ENCODE measurements around the gene PLAGL1.
"Not testable (repeated sequence)": the region's sequence is repeated elsewhere in the genome, so short reads cannot be mapped to it uniquely, and the experiment has no call there.

The PLAGL1 gene

DNA sequence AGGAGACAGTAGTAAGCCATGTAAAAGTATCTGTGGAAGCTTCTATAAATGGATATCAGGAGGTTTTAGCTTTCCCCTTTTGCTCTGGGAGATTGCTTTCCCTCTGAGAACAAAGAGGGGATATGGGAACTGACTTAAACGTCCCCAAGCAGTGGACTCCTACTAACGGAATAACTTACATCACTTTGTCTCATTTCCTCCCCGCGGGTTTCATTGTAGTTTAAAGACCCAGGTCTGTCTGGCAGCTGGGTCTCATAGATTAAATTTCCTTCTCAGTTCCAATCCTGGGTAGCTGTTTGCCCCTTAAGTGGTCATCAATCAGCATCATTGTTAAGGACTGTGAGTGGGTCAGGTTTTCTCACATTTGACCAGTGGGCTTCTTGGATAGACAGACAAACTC, 68.7 kb downstream of the PLAGL1 start:
- DNase-seq (ENCODE audit: low read depth in 2 of 2), result no peak

DNA sequence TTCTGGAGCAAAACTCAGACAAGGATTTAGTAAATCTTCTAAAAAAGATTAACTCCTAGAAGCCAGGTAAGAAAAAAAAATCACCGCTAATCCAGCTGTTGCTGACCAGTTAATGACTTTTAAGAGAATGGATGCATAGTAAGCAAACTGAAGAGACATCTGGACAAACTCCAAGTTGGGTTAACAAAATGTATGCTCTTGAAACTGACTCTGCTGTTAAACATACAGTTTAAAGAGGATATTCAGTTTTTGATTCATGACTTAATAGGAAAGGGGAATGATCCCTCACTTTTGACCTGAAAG, 70.4 kb downstream of the PLAGL1 start:
- DNase-seq (ENCODE audit: low read depth in 2 of 2), result no peak

DNA sequence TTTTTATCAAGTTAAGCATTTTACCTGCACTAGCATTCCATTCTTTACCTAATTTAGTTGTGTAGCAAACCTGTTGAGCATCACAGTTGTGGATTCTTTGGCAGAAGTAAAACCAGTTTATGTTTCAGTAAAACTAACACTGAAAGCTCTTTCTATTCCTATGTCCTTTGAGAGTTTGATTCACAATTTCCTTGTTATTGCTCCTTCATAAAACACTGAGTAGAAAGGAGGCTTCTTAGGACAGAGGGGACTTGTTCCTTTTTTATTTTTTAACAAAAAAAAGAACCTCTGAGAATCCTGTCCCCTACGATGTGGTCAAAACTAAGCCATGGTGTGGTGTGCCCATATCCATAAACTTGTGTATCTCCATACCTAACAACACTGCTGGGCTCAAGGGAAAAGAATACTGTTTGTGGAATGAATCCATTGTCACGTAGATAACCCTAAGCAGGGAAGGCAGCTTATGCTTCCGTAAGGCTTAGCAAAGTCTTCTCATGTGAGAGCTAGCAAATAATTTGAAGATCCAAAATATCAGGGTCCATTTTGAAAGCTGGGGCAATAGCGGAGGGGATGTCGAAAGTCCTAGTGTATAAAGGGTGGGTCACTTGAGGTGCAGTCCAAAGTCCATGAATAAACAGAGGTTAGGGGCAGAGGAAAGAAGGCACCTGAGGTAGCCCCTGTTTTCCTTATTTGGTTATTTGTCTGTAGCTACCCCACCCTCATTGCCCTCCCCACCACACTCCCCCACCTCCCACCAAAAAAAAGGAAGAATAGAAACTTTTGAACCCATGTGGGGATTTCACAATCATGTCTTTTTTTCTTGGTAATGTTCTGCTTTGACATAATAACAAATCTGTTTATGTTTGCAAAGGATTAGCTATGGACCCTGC, 71.0 kb downstream of the PLAGL1 start:
- DNase-seq (ENCODE audit: low read depth in 2 of 2), result no peak

DNA sequence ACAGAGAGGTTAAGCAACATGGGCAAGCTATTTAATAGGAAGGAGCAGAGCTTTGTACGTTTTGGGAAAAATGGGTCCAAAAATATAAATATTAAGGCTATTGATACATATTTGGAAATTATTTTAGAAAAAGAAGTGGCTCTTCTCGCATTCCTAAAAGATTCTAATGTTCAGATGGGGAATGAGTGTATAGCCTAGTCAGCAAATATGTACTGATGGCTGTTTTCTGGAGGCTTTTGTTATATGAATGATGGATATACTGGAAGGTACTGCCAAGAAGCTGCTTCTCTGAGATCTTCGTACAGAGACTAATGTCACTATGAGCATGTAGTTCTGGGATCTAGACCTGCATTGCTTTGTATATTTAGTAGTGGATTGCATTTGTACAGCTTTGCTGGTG, 71.7 kb downstream of the PLAGL1 start:
- DNase-seq (ENCODE audit: low read depth in 2 of 2), result no peak

DNA sequence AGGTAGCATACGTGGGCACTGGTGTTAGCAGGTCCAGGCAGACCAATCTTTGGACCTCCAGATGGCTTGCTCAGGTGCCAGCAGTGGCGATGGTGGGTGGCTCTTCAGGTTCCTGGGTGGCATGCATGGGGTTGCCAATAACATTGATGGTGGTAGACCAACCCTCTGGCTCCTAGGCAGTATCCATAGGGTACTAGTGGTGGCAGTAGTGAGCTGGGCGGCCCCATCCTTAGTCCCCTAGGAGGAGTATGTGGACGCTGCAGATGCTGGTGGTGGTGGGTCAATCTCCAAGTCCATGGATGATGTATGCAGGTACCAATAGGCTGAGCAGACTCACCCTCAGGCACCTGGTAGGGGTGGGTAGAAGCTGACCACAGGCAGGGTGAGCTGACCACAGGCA, 73.2 kb downstream of the PLAGL1 start:
- DNase-seq (ENCODE audit: low read depth in 2 of 2), result no peak

DNA sequence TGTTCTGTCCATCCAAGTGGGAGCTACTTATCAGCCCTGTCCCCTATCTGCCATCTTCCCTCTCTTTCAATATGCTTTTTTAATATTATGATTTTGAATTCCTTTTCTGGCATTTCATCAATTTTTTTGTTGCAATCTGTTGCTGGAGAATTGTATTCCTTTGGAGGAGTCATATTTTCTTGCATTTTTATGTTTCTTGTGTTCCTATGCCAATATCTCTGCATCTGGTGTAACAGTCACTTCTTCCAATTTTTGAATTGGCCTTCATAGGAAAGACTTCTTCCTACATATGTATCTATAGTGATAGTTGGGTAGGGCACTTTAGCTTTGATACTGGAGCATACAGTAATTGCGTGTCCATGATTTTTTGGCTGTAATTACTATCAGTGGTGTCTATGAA, 73.7 kb downstream of the PLAGL1 start:
- no peak for DNase-seq (ENCODE audit: low read depth in 2 of 2)

DNA sequence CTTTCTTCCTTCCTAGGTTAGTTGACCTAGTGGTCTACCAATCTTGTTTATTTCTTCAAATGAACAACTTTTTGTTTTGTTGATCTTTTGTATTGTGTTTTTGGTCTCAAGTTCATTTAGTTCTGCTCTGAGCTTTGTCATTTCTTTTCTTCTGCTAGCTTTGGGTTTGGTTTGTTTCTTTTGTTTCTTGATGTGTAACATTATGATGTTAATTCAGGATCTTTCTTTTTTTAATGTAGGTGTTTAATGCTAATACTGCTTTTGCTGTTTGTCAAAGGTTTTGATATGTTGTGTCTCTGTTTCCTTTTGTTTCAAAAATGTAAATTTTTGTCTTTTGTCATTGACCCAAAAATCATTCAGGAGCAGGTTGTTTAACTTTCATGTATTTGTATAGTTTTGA, 78.1 kb downstream of the PLAGL1 start:
- DNase-seq (ENCODE audit: low read depth in 2 of 2), result no peak

DNA sequence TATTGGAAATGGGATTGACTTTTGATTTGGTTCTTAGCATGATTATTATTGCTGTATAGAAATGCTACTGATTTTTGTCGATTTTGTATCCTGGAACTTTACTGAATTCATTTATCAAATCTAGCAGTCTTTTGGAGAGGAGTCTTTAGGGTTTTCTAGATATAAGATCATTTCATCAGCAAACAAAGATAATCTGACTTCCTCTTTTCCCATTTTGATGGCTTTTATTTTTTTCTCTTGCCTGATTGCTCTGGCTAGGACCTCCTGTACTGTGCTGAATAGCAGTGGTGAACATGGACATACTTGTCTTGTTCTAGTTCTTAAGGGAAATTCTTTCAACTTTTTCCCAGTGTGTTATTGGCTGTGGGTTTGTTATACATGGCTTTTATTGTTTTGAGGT, 79.2 kb downstream of the PLAGL1 start:
- no peak for DNase-seq (ENCODE audit: low read depth in 2 of 2)

DNA sequence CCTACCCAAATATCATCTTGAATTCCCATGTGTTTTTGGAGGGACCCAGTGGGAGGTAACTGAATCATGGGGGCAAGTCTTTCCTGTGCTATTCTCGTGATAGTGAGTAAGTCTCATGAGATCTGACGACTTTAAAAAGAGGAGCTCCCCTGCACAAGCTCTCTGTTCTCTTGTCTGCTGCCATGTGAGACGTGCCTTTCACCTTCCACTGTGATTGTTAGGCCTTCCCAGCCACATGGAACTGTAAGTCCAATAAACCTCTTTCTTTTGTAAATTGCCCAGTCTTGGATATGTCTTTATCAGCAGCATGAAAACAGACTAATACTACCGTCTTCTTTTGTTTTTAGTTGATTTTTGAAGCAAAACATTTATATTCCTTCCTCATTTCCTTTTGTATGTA, 91.0 kb downstream of the PLAGL1 start:
- DNase-seq (ENCODE audit: low read depth in 2 of 2), result not testable (repeated sequence)

DNA sequence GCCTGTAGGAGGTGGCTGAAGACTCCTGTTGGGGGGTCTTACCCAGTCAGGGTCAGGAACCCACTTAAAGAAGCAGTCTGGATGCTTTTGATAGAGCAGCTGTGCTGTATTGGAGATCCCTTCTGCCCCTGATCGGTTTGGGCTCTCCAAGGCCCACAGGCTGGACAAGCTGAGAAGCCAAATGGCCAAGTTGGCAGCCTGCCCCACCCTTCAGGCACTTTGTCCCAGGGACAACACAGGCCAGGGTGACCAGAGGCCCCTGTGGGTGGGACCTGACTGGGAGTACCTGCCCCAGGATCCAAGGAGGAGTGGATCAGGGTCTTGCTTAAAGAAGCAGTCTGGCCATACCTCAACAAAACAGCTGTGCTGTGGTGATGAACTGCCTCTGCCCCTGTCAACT, 95.4 kb downstream of the PLAGL1 start:
- DNase-seq (ENCODE audit: low read depth in 2 of 2), result no peak

DNA sequence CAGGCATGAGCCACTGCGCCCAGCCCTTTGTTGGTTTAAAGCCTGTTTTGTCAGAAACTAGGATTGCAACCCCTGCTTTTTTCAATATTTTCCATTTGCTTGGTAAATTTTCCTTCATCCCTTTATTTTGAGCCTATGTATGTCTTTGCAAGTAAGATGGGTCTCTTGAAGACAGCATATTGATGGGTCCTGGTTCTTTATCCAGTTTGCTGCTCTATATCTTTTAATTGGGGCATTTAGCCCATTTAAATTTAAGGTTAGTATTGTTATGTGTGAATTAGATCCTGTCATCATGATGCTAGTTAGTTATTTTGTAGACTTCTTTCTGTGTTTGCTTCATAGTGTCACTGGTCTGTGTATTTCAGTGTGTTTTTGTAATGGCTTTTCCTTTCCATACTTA, 97.0 kb downstream of the PLAGL1 start:
- DNase-seq (ENCODE audit: low read depth in 2 of 2), result no peak

DNA sequence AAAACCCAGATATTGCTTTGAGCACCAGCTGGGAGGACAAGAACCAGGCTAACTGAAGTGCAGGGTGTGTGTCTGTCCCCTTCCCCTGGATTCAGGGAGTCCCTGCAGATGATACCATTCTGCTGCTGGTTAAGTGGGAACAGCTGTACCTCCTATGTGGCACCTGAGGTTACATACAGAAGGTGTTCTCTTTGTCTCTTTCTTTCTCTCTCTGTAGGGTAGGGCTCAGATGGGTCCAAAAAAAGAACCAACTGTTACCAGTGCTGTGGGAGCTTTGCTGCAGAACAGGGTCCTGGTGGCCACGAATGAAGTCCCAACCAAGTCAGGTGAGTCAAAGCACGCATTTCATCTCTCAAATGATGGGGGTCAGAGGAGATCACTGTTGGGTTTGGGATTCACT, 105.2 kb downstream of the PLAGL1 start:
- no peak for DNase-seq (ENCODE audit: low read depth in 2 of 2)

DNA sequence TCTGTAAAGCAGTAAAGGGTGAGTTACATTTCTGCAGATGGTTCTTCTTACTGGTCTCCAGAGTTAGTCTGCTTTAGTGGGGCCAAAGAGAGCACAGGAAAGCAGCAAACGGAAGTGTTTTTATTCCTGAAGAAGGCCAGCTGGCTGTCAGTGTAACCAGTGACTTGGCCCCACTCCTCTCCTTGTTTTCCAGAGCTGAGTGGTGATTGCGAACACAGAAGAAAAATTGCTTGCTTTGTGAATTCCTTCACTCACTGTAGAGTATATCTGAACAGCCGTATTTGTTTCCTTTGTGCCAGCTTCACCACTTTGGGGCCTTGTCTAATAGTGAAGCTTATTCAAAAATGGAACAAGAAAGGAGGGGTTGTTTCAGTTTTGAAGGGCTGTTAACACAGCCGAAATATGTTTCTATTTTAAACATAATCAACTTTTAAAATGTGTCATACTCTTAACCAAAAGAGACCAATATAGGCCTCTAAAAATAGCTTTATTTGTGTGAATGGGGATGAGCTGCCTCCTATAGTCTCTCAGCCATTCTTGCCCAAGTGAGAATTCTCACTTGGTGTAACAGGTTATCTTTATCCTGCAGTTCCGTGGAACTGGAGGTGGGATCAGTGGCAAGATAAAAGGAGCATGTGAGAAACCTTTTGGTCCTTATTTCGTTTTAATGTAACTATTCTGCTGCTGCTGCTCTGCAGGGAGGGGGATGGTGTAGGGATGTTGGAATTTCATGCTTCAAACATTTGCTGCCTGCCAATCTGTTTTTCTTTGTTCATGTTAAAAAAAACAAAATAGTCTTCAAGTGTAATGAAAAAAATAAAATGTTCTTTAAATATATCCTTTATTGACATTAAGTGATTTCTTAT, 105.9 kb downstream of the PLAGL1 start:
- no peak for DNase-seq (ENCODE audit: low read depth in 2 of 2)

DNA sequence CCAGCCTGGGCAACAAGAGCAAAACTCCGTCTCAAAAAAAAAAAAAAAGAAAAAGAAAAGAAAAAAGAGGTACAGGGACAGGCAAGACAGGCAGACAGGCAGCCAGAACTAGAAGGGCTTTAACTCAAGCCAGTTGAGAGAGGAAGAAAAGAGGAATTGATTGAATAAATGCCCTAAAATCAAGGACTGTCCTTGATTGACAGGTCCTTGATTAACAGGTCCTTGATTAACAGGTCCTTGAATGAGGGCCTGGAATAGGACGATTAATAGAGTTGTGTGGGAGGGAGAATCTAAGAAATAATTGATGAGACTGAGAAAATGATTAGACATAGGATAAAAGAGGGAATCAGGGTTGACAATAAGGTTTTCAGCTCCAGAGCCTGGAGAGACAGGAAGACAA, 107.7 kb downstream of the PLAGL1 start:
- DNase-seq (ENCODE audit: low read depth in 2 of 2), result no peak

DNA sequence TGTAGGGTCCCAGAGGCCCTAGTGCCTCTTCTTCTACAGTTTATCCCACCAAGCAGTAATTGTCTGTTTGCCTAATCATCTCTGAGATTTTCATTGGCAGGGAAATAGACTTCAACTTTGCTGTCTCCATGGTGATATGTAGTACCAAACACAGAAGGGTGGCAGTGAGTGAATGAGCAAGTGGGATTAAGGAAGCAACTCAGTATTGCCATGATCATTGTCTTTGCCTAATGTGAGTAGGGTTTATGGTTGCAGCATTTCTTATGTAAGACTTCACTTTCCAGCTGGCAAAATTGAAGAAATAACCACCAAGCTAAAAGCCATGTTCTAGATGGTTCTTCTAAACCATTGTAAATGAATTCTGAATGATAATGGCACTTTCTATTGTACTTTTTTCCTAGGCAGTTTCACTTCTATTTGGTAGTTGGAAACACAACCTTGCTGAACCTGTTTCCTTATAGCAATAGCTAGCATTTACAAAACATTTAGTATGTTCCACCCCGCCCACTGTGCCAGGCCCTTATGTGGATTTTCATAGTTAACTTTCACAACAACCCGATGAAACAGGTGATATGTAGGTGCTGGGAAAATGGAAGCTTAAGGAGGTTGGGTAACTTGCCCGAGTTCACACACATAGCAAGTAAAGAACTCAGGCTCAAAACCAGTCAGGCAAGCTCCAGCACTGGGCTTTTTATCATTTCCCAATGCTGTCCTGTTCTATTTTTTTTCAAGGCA, 111.8 kb downstream of the PLAGL1 start:
- no peak for DNase-seq (ENCODE audit: low read depth in 2 of 2)

DNA sequence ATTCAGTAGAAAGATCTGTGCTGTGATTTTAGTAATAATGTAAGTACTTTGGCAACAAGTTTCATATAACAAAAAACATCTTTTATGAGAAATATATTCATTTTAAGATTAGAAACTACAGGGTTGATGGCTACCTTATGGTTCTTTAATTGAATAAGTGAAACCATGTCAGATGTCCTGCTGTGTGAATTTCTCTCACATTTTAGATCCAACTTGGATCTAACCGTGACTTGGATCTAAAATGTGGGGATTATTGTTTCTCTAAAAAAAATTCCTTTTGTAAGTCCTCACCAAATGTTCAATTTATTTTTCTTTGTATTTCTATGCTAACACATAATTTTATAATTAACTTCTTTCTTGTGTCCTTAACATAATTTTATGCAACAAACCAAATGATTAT, 113.4 kb downstream of the PLAGL1 start:
- DNase-seq (ENCODE audit: low read depth in 2 of 2), result no peak

All from stimulated activated CD4-positive, alpha-beta T cell treated with anti-CD3 and anti-CD28 coated beads, Interleukin-15, amount 100 ng/mL, for 48 hours (primary cell).